ENCODE results near the gene EVA1A.

Gene EVA1A

GRCh38 chr2:75538521-75539490, 21.9 kb downstream of the EVA1A start:
- DNase-seq (ENCODE audit: low spot score): no peak
- TF ChIP-seq CTCF (IDR thresholded peaks at IDR 0.05; ENCODE audit: extremely low read depth, missing control alignments): no peak

GRCh38 chr2:75537658-75538057, 23.1 kb downstream of the EVA1A start:
- DNase-seq (ENCODE audit: low spot score): no peak
- no peak for TF ChIP-seq CTCF (IDR thresholded peaks at IDR 0.05; ENCODE audit: extremely low read depth, missing control alignments)

GRCh38 chr2:75533135-75533534, 27.6 kb downstream of the EVA1A start:
- no peak for DNase-seq (ENCODE audit: low spot score)
- no peak for TF ChIP-seq CTCF (IDR thresholded peaks at IDR 0.05; ENCODE audit: extremely low read depth, missing control alignments)

- TF ChIP-seq CTCF (IDR thresholded peaks at IDR 0.05; ENCODE audit: extremely low read depth, missing control alignments): no peak
Measured at GRCh38 chr2:75532488-75532887, 28.3 kb downstream of the EVA1A start.

GRCh38 chr2:75528221-75528977, 32.3 kb downstream of the EVA1A start:
- TF ChIP-seq CTCF (IDR thresholded peaks at IDR 0.05; ENCODE audit: extremely low read depth, missing control alignments): no peak
- no peak for DNase-seq (ENCODE audit: low spot score)

More at GRCh38 chr2:75532488-75532887, 28.3 kb downstream of the EVA1A start:
- DNase-seq (ENCODE audit: low spot score): no peak

- no peak for DNase-seq (ENCODE audit: low spot score)
- no peak for TF ChIP-seq CTCF (IDR thresholded peaks at IDR 0.05; ENCODE audit: extremely low read depth, missing control alignments)
Measured at GRCh38 chr2:75527676-75528075, 33.1 kb downstream of the EVA1A start.

GRCh38 chr2:75526842-75527241, 33.9 kb downstream of the EVA1A start:
- TF ChIP-seq CTCF (IDR thresholded peaks at IDR 0.05; ENCODE audit: extremely low read depth, missing control alignments): no peak
- DNase-seq (ENCODE audit: low spot score): no peak

Measured in GM20000 (cell line).